HEK293 (cell line): Measurements from ENCODE around the gene FAM240A.

Source experiments
- CTCF ChIA-PET: fragments of 350-600 bp; formaldehyde crosslinking; extraction: SDS; loops from one replicate; lab custom pipeline; 2021; ENCODE audit warnings: antibody characterized with exemption; lab: Yijun Ruan, JAX
- POLR2A ChIA-PET: fragments of 300-600 bp; formaldehyde crosslinking; extraction: SDS; loops from one replicate; lab custom pipeline; 2020; ENCODE audit warnings: antibody characterized with exemption, inconsistent platforms; lab: Yijun Ruan, JAX
- H3K27ac ChIP-seq: fragments of 200-500 bp; sonication (Bioruptor generic); 2 replicates; pipeline ENCODE4 v1.5.1; 2014; ENCODE audit warnings: low read depth, low read length, control low read depth, inconsistent platforms; ENCODE audit errors: extremely low read depth
- H3K36me3 ChIP-seq, 2 experiments: fragments of 200-500 bp in 1 of 2; sonication (Bioruptor generic) in 1 of 2; 1 replicate in 1 of 2; 2 replicates in 1 of 2; pipeline ENCODE4 v1.5.1; 2014 to 2017; ENCODE audit warnings: inconsistent platforms in 2 of 2, low read length in 2 of 2; ENCODE audit not compliant: control insufficient read depth in 2 of 2, insufficient read depth in 1 of 2
- H3K4me1 ChIP-seq: fragments of 200-500 bp; sonication (Bioruptor generic); 2 replicates; pipeline ENCODE4 v1.5.1; 2014; ENCODE audit warnings: mild to moderate bottlenecking, low read length, inconsistent platforms; ENCODE audit not compliant: control insufficient read depth, insufficient read depth
- H3K4me3 ChIP-seq: 2 replicates; pipeline ENCODE4 v1.5.1; 2011; ENCODE audit warnings: low read depth, mild to moderate bottlenecking, control low read depth, low read length, moderate library complexity
- H3K9me3 ChIP-seq: fragments of 200-500 bp; sonication (Bioruptor generic); 2 replicates; pipeline ENCODE4 v1.5.1; 2014; ENCODE audit warnings: low read depth, low read length, inconsistent platforms; ENCODE audit not compliant: control insufficient read depth, insufficient read depth
- GLIS1 ChIP-seq: fragments of 450-650 bp; formaldehyde crosslinking; IDR thresholded peaks from 2 replicates; pipeline ENCODE4 v1.5.1; 2016; ENCODE audit warnings: missing biosample characterization, missing genetic modification characterization
- PRDM10 ChIP-seq: fragments of 450-650 bp; formaldehyde crosslinking; IDR thresholded peaks from 2 replicates; pipeline ENCODE4 v1.5.1; 2016; ENCODE audit warnings: missing biosample characterization, missing genetic modification characterization
- ZBTB17 ChIP-seq: fragments of 450-650 bp; formaldehyde crosslinking; IDR thresholded peaks from 2 replicates; pipeline ENCODE4 v1.5.1; 2016; ENCODE audit warnings: missing biosample characterization, missing genetic modification characterization
- ZFHX2 ChIP-seq: fragments of 450-650 bp; formaldehyde crosslinking; conservative IDR thresholded peaks from 2 replicates; pipeline ENCODE4 v1.5.1; 2016; ENCODE audit warnings: missing biosample characterization, missing genetic modification characterization
- ZIC2 ChIP-seq: fragments of 450-650 bp; formaldehyde crosslinking; IDR thresholded peaks from 2 replicates; pipeline ENCODE4 v1.5.1; 2016; ENCODE audit warnings: missing biosample characterization, missing genetic modification characterization
- ZNF114 ChIP-seq: fragments of 450-650 bp; formaldehyde crosslinking; IDR thresholded peaks from 2 replicates; pipeline ENCODE4 v1.5.0; 2017; ENCODE audit warnings: missing biosample characterization, missing genetic modification characterization
- ZNF24 ChIP-seq: fragments of 450-650 bp; formaldehyde crosslinking; IDR thresholded peaks from 2 replicates; pipeline ENCODE4 v1.5.1; 2016; ENCODE audit warnings: missing biosample characterization, missing genetic modification characterization
- ZNF292 ChIP-seq: fragments of 450-650 bp; formaldehyde crosslinking; IDR thresholded peaks from 2 replicates; pipeline ENCODE4 v1.5.1; 2016; ENCODE audit warnings: low read depth, missing biosample characterization, missing genetic modification characterization, borderline replicate concordance
- ZNF354C ChIP-seq: fragments of 450-650 bp; formaldehyde crosslinking; IDR thresholded peaks from 2 replicates; pipeline ENCODE4 v1.5.1; 2016; ENCODE audit warnings: missing biosample characterization, missing genetic modification characterization, low read depth, borderline replicate concordance
- ZNF555 ChIP-seq: fragments of 450-650 bp; formaldehyde crosslinking; conservative IDR thresholded peaks from 2 replicates; pipeline ENCODE4 v1.5.1; 2017; ENCODE audit warnings: missing biosample characterization, mild to moderate bottlenecking, missing genetic modification characterization, inconsistent platforms
- ZNF776 ChIP-seq: fragments of 450-650 bp; formaldehyde crosslinking; IDR thresholded peaks from 2 replicates; pipeline ENCODE4 v1.5.0; 2017; ENCODE audit warnings: missing biosample characterization, missing genetic modification characterization, borderline replicate concordance
- ZNF792 ChIP-seq: fragments of 450-650 bp; formaldehyde crosslinking; IDR thresholded peaks from 2 replicates; pipeline ENCODE4 v1.5.1; 2016; ENCODE audit warnings: missing biosample characterization, missing genetic modification characterization
- ZSCAN30 ChIP-seq: fragments of 450-650 bp; IDR thresholded peaks from 2 replicates; pipeline ENCODE4 v1.5.1; 2018; ENCODE audit warnings: missing biosample characterization, mild to moderate bottlenecking, missing genetic modification characterization, moderate library complexity

Gene FAM240A

DNA sequence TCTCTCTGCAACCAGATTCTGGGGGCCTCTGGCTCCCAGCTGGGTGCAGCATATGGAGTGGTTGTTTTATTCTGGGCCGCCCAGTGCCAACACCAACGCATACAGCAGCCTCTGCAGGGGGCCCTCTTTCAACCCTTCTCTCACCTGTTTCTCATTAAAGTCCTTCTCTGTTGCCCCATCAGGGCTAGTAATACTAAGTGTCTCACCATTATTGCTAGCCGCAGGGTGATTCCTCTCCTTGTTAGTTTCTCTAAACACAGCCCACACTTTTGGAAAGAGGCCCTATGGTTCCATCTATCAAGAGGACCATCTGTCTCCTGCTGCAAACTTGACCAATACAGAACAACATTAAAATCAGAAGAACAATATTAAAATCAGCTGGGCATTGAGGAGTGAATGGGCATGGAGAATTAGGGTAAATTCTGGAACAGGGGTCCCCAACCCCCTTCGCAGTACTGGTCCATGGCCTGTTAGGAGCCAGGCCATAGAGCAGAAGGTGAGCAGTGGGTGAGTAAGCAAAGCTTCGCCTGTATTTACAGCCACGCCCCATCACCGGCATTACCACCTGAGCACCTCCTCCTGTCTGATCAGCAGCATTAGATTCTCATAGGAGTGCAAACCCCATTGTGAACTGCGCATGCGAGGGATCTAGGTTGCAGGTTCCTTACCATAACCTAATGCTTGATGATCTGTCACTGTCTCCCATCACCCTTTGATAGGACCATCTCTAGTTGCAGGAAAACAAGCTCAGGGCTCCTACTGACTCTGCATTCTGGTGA, 44.6 kb downstream of the FAM240A start:
- Histone ChIP-seq H3K9me3 (no peaks in the 10 kb centered on the region), H3K4me1 (no peaks in the 10 kb centered on the region), H3K36me3 (no peaks in the 10 kb centered on the region), H3K27ac (no peak overlapping the region), H3K4me3 (no peak overlapping the region)
- CTCF ChIA-PET: no interaction called here
- TF ChIP-seq ZIC2 (tag by site-specific recombination) (peak; percentile 61), GLIS1 (tag by site-specific recombination) (peak; percentile 75), ZNF24 (no peak)
- POLR2A ChIA-PET: no interaction called here

DNA sequence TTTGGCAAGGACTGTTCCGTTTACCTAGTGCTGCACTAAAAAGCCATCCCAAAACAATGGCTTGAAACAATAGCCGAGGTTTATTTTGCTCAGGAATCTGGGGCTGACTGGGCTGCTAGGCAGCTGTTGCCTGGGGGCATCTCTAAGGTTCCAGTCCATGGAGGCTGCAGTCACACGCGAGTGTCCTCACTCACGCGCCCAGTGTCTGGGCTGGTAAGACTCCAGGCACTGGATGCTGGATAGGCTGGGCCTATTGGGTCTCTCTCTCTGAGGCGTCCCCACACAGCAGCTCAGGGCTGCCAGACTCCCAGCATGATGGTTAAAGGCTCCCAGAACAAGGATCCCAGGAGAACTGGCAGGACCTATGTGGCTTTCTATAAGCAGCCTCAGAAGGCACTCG, 47.0 kb downstream of the FAM240A start:
- TF ChIP-seq ZNF555 (tag by site-specific recombination) (no peak), ZNF776 (no peak), PRDM10 (no peak), ZNF24 (no peak), ZSCAN30 (tag by site-specific recombination) (0 out of 2 replicates have a peak, but pooled peaks have one; percentile 15), ZNF292 (tag by site-specific recombination) (no peak), ZNF114 (tag by site-specific recombination) (no peak), ZNF792 (tag by site-specific recombination) (no peak)
- Histone ChIP-seq H3K4me3 (no peak overlapping the region), H3K4me1 (no peaks in the 10 kb centered on the region; the same call in 1 of the 2 replicates), H3K27ac (no peak overlapping the region), H3K9me3 (no peaks in the 10 kb centered on the region), H3K36me3 (no peaks in the 10 kb centered on the region)
- ChIA-PET POLR2A (no interaction called here), CTCF (interaction anchor here (0.9 kb wide), 1 partner anchor 171 kb away, joined by 3 read pairs; no protein-coding TSS in a partner anchor)

- no peaks in the 10 kb centered on the region for H3K36me3 ChIP-seq
- POLR2A ChIA-PET: no interaction called here
- H3K4me3 ChIP-seq: no peak overlapping the region
- CTCF ChIA-PET: interaction anchor here (0.9 kb wide), 1 partner anchor 172 kb away, joined by 3 read pairs; no protein-coding TSS in a partner anchor
- H3K9me3 ChIP-seq: no peaks in the 10 kb centered on the region
- TF ChIP-seq ZIC2 (tag by site-specific recombination) (peak; percentile 38), ZNF354C (tag by site-specific recombination) (no peak)
- no peak overlapping the region for H3K27ac ChIP-seq
- H3K4me1 ChIP-seq: no peaks in the 10 kb centered on the region; the same call in 1 of the 2 replicates
These were observed 47.7 kb downstream of the FAM240A start for GRCh38 chr3:46660003-46660402.

DNA sequence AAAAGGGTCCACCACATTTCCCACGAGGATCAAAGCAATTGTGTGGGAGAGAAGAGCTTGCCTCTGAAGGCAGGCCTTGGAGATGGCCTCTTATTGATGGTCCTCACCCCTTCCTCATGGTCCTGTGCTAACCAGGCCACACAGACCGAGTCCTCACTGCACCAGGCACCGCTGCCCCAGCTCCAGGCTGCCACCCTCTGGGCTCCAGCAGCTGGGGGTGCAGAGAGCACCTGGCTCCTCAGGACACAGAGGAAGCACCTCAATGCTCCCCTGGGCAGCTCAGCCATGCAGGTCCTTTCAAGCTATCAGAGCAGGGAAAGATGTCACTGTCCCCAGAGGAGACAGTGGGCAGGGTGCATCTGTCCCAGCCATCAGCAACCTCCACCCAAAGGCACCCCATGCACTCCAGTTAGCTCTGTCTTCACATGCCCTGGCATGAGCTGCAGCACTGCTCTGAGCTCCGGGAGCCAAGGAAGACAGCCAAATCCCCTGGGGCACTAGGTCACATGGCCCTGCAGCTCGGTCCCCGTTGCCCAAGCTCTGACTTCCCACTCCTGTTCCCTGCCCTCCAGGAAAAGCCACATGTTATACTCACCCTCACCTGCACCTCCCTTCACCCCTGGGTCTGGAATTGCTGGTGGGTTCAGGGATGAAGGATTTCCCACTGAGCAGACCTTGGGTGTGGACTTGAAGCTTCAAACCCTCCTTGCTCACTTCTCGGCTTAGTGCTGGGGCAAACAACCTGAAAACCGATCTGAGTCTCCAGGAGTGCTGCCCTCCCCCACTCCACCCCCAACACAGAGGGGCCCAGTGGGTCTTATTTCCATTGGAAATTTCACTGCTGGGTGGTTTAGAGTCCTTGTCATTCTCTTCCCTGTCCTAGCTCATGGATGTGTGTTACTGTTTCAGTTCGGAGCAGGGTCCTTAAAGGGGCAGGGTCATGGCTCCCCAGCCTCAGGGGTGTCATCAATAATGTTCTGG, 48.5 kb downstream of the FAM240A start:
- H3K36me3 ChIP-seq: no peaks in the 10 kb centered on the region
- no peaks in the 10 kb centered on the region; the same call in 1 of the 2 replicates for H3K4me1 ChIP-seq
- TF ChIP-seq ZNF792 (tag by site-specific recombination) (no peak), ZIC2 (tag by site-specific recombination) (peak; percentile 54; the same call in 1 of the 2 replicates), ZBTB17 (tag by site-specific recombination) (0 out of 2 replicates have a peak, but pooled peaks have one; percentile 34), GLIS1 (tag by site-specific recombination) (peak; percentile 66), ZFHX2 (tag by site-specific recombination) (0 out of 2 replicates have a peak, but pooled peaks have one; percentile 18)
- H3K4me3 ChIP-seq: no peak overlapping the region
- ChIA-PET CTCF (no interaction called here), POLR2A (no interaction called here)
- H3K9me3 ChIP-seq: no peaks in the 10 kb centered on the region
- no peak overlapping the region for H3K27ac ChIP-seq
